HG02623 (cell line): Measurements from ENCODE around the gene TLR5.

Experiments
- ATAC-seq: cut with Tn5 transposase; IDR thresholded peaks from one replicate; pipeline ENCODE4 v1.9.1; 2021; ENCODE audit warnings: moderate library complexity; ENCODE audit not compliant: unreplicated experiment

TLR5 gene

DNA sequence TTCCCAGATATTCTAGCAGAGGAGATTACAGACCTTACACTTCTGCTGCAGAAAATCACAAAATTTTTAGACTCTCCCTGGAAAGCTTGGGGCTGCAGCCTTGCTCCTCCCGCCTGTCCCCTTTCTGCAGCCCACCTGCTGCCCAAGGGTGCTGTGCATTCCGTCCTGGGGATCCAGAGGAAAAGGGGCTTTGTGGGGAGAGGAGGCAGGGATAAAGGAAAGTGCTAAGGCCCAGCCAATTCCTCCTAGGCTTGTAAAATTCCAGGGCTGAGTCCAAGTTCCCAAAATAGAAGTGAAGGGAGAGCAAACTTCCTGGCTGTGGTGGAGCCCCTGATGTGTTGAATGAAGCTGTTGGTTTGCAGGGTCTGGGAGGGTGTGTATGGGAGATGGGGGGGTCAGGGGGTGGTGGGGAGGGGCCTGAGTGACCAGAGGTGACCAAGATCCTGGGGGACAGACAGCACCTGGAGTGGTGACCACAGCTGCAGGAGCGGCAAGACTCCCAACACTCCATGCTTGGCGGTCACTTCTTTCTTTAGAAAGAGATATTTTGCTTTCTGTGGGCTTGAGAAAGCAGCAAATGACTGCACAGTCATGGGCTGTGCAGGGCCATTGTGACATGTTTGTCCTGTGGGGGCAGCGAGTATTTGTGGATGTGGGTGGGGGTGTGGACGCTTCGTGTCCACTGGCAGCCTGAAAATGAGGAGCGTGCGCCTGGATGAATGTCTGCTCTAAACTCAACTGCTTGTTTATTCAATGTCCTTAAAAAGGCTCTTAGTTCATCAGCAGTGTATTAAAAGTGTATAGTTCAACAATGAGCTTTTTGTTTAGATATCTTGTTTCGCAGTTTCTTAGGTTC is 68.4 kb downstream of the TLR5 start:
- ATAC-seq: no peak

DNA sequence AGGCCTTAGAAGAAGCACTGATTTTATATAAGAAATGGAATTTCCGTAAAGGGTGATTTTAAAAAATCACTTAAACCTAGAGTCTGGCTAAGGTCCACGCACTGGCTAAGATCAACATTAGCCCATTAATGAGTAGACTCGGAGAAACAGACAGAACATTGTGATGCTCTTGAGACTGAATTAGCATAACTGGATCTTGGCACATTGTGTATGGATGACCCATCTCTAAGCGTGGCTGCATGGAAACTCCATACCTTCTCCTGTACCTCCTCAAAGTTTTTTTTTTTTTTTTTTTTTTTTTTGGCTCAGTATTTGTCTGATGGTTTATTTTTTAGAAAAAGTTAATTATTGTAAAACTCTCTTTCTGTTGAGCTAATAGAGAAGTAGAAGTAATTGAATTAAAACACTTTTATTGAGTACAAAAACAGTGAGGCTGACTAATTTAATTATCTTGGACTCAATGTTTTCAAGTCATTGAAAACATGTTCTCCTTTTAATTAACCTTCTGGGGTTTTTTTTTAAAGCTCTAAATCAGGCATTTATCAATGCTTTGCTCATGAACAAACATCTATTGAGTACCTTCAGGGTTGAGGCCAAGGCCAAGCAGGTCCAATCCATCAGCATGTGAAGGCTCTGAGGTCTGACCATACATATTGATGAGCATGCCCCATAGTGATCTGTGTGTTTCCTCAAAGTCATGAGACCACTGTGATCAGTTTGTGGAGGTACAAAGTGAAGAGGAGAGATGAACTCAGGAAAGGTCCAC is 74.0 kb downstream of the TLR5 start:
- ATAC-seq: no peak

DNA sequence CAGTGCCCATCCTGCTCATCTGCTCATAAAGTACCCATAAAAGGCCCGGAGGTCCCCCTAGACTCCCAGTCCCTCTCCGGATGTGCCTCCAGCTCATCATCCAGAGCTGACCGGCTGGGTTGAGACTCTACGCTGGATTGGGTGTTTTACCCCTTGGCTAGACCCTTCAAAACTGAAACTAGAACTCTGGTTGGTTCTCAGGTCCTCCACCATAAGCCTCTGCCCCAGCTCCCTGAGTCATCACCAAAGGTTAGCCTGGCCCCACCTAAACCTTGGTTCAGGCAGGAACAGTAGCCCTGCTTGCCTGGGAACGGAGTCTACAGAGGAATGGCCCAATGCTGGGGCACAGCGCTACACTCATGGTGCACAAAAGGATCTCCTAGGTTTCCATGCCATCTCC is 75.1 kb downstream of the TLR5 start:
- no peak for ATAC-seq

DNA sequence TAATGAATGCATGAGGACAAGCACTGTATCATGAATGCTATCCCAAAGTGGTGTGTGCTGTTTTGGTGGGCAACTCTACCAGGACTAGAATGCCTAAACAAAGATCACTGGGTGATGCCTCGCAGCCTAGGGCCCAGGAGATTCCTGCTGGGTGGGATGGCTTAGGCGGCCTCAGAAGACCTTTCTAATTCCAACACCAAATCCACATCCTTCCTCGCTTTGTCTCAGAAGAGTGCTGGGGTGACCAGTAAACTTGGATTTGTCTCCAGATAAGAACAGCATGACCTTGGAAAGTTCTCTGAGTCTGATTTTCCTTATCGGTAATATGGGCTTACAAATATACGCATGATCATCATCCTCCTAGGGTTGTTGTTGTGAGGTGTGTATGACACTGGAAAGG is 76.6 kb downstream of the TLR5 start:
- no peak for ATAC-seq

DNA sequence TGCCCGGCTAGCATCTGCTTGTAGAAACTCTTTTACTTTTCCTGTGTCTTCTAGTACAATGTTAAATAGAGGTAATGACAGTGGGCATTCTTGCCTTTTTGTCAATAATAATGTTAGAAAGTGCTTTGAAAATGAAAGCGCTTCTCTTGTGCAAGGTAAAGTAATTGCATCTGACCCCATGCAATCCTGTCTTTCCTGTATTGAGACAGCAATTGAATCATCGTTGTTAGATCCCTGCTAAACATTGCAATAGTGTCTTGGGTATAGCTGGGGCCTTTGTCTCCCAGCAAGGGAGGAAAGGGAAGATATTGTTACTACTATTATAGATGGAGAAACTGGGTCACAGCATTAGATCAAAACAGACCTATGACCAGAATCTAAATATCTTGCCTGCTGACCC is 80.9 kb downstream of the TLR5 start:
- no peak for ATAC-seq

DNA sequence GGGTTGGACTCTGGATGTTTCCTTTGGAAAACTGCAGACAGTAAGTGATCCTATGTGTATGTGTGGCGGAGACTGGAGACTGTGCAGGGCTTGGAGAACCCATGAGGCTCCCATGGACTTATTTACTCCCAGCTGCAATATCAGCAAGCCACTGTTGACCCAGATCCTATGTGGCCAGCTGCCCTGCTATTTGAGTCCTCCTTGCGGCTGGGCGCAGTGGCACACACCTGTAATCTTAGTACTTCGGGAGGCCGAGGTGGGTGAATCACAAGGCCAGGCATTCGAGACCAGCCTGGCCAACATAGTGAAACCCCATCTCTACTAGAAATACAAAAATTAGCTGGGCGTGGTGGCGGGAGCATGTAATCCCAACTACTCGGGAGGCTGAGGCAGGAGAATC is 83.5 kb downstream of the TLR5 start:
- ATAC-seq: no peak
